SK-N-SH treated with all-trans-retinoic acid at 6 μM for 48 hours (cell line): ENCODE data around the gene SPEN.

Source experiments
- ATAC-seq: fragments of 200-7000 bp; cut with Tn5 transposase; 3 replicates; pipeline ENCODE4 v1.9.1; 2020; ENCODE audit warnings: mild to moderate bottlenecking, moderate library complexity
- ARNTL ChIP-seq: fragments of 450-650 bp; formaldehyde crosslinking; IDR thresholded peaks from 2 replicates; pipeline ENCODE4 v1.5.0; 2020; ENCODE audit warnings: low read depth, mild to moderate bottlenecking, moderate library complexity, borderline replicate concordance
- BACH2 ChIP-seq: fragments of 250-450 bp; sonication (Bioruptor Pico); IDR thresholded peaks from 2 replicates; pipeline ENCODE4 v1.9.0; 2021; ENCODE audit warnings: mild to moderate bottlenecking, borderline replicate concordance
- CREB5 ChIP-seq: fragments of 250-450 bp; sonication (Bioruptor Pico); IDR thresholded peaks from 2 replicates; pipeline ENCODE4 v1.5.1; 2020; ENCODE audit warnings: low read depth, mild to moderate bottlenecking, moderate library complexity
- CSDC2 ChIP-seq: fragments of 250-450 bp; sonication (Bioruptor Pico); IDR thresholded peaks from 2 replicates; pipeline ENCODE4 v1.5.0; 2020; ENCODE audit warnings: mild to moderate bottlenecking, moderate library complexity
- CSRNP3 ChIP-seq: fragments of 250-450 bp; sonication (Bioruptor Pico); IDR thresholded peaks from 2 replicates; pipeline ENCODE4 v1.5.1; 2021; ENCODE audit warnings: mild to moderate bottlenecking, moderate library complexity
- ESRRG ChIP-seq: fragments of 250-450 bp; sonication (Bioruptor Pico); IDR thresholded peaks from 2 replicates; pipeline ENCODE4 v1.6.1; 2021; ENCODE audit warnings: mild to moderate bottlenecking
- GLIS3 ChIP-seq: fragments of 250-450 bp; sonication (Bioruptor Pico); IDR thresholded peaks from 2 replicates; pipeline ENCODE4 v1.5.0; 2020; ENCODE audit warnings: mild to moderate bottlenecking, moderate library complexity
- OSR1 ChIP-seq: fragments of 250-450 bp; sonication (Bioruptor Pico); IDR thresholded peaks from 2 replicates; pipeline ENCODE4 v1.8.0; 2022; ENCODE audit warnings: moderate library complexity, mild to moderate bottlenecking, inconsistent platforms
- SNAI2 ChIP-seq: fragments of 250-450 bp; sonication (Bioruptor Pico); IDR thresholded peaks from 2 replicates; pipeline ENCODE4 v1.5.0; 2020; ENCODE audit warnings: mild to moderate bottlenecking, moderate library complexity
- TCF4 ChIP-seq: fragments of 250-450 bp; sonication (Bioruptor Pico); IDR thresholded peaks from 2 replicates; pipeline ENCODE4 v1.8.0; 2021; ENCODE audit warnings: mild to moderate bottlenecking, moderate library complexity, borderline replicate concordance
- TOX ChIP-seq: fragments of 250-450 bp; sonication (Bioruptor Pico); IDR thresholded peaks from 2 replicates; pipeline ENCODE4 v1.8.0; 2021; ENCODE audit warnings: mild to moderate bottlenecking, moderate library complexity, borderline replicate concordance
- ZC3H10 ChIP-seq: fragments of 250-450 bp; sonication (Bioruptor Pico); IDR thresholded peaks from 2 replicates; pipeline ENCODE4 v1.5.1; 2021; ENCODE audit warnings: mild to moderate bottlenecking, moderate library complexity
- ZFP30 ChIP-seq: fragments of 450-650 bp; formaldehyde crosslinking; IDR thresholded peaks from 2 replicates; pipeline ENCODE4 v1.5.0; 2022; ENCODE audit warnings: mild to moderate bottlenecking, moderate library complexity
- ZNF565 ChIP-seq: fragments of 450-650 bp; formaldehyde crosslinking; conservative IDR thresholded peaks from 2 replicates; pipeline ENCODE4 v1.5.0; 2020; ENCODE audit warnings: low read depth, mild to moderate bottlenecking, moderate library complexity
- ZNF70 ChIP-seq: fragments of 450-650 bp; formaldehyde crosslinking; IDR thresholded peaks from 2 replicates; pipeline ENCODE4 v1.5.0; 2020; ENCODE audit warnings: mild to moderate bottlenecking, moderate library complexity
- ZNF8 ChIP-seq: fragments of 450-650 bp; formaldehyde crosslinking; IDR thresholded peaks from 2 replicates; pipeline ENCODE4 v1.5.0; 2020; ENCODE audit warnings: mild to moderate bottlenecking, moderate library complexity
- TF ChIP-seq, protein P1 (sequence below): fragments of 250-450 bp; sonication (Bioruptor Pico); IDR thresholded peaks from 2 replicates; pipeline ENCODE4 v1.8.0; 2021; ENCODE audit warnings: low read depth, mild to moderate bottlenecking, moderate library complexity, borderline replicate concordance
- TF ChIP-seq, protein P2 (sequence below): fragments of 250-450 bp; sonication (Bioruptor Pico); IDR thresholded peaks from 2 replicates; pipeline ENCODE4 v1.8.0; 2020; ENCODE audit warnings: mild to moderate bottlenecking, moderate library complexity, borderline replicate concordance
- TF ChIP-seq, protein P3 (sequence below): fragments of 250-450 bp; sonication (Bioruptor Pico); IDR thresholded peaks from 2 replicates; pipeline ENCODE4 v1.5.0; 2020; ENCODE audit warnings: mild to moderate bottlenecking, moderate library complexity

Gene SPEN

DNA sequence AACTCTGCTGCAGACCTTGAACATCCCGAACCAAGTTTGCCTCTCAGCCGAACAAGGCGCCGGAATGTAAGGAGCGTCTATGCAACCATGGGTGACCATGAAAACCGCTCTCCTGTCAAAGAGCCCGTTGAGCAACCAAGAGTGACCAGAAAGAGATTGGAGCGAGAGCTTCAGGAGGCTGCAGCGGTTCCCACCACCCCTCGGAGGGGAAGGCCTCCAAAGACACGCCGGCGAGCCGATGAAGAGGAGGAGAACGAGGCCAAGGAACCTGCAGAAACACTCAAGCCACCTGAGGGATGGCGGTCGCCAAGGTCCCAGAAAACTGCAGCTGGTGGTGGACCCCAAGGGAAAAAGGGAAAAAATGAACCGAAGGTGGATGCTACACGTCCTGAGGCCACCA is 84.4 kb downstream of the SPEN start (continued):
- TF ChIP-seq, protein P1, sequence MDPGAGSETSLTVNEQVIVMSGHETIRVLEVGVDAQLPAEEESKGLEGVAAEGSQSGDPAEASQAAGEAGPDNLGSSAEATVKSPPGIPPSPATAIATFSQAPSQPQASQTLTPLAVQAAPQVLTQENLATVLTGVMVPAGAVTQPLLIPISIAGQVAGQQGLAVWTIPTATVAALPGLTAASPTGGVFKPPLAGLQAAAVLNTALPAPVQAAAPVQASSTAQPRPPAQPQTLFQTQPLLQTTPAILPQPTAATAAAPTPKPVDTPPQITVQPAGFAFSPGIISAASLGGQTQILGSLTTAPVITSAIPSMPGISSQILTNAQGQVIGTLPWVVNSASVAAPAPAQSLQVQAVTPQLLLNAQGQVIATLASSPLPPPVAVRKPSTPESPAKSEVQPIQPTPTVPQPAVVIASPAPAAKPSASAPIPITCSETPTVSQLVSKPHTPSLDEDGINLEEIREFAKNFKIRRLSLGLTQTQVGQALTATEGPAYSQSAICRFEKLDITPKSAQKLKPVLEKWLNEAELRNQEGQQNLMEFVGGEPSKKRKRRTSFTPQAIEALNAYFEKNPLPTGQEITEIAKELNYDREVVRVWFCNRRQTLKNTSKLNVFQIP (CRISPR knock-in tag) = no peak

- TF ChIP-seq ZNF8 (CRISPR knock-in tag) (no peak), CREB5 (CRISPR knock-in tag) (no peak), ESRRG (CRISPR knock-in tag) (no peak), GLIS3 (no peak), ARNTL (CRISPR knock-in tag) (no peak), TOX (CRISPR knock-in tag) (no peak), ZFP30 (CRISPR knock-in tag) (no peak), CSDC2 (no peak), TCF4 (CRISPR knock-in tag) (no peak), CSRNP3 (CRISPR knock-in tag) (no peak), ZNF70 (CRISPR knock-in tag) (no peak), OSR1 (CRISPR knock-in tag) (no peak)
- TF ChIP-seq, protein P1 (CRISPR knock-in tag) = no peak
- TF ChIP-seq, protein P2, sequence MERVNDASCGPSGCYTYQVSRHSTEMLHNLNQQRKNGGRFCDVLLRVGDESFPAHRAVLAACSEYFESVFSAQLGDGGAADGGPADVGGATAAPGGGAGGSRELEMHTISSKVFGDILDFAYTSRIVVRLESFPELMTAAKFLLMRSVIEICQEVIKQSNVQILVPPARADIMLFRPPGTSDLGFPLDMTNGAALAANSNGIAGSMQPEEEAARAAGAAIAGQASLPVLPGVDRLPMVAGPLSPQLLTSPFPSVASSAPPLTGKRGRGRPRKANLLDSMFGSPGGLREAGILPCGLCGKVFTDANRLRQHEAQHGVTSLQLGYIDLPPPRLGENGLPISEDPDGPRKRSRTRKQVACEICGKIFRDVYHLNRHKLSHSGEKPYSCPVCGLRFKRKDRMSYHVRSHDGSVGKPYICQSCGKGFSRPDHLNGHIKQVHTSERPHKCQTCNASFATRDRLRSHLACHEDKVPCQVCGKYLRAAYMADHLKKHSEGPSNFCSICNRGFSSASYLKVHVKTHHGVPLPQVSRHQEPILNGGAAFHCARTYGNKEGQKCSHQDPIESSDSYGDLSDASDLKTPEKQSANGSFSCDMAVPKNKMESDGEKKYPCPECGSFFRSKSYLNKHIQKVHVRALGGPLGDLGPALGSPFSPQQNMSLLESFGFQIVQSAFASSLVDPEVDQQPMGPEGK (CRISPR knock-in tag) = no peak
- no peak for ATAC-seq
These were observed 85.1 kb downstream of the SPEN start for GRCh38 chr1:15932612-15933011.

DNA sequence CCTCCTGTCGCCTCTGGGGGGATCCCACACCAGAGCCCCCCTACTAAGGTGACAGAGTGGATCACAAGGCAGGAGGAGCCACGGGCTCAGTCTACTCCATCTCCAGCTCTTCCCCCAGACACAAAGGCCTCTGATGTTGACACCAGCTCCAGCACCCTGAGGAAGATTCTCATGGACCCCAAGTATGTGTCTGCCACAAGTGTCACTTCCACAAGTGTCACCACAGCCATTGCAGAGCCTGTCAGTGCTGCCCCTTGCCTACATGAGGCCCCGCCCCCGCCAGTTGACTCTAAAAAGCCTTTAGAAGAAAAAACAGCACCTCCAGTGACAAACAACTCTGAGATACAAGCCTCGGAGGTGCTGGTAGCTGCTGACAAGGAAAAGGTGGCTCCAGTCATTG is 86.2 kb downstream of the SPEN start:
- ATAC-seq = no peak
- TF ChIP-seq SNAI2 (CRISPR knock-in tag) (no peak), ESRRG (CRISPR knock-in tag) (no peak), ZNF70 (CRISPR knock-in tag) (no peak), ZC3H10 (CRISPR knock-in tag) (no peak), CREB5 (CRISPR knock-in tag) (no peak), BACH2 (CRISPR knock-in tag) (no peak), ZNF565 (CRISPR knock-in tag) (no peak), ZNF8 (CRISPR knock-in tag) (no peak), TOX (CRISPR knock-in tag) (no peak), ARNTL (CRISPR knock-in tag) (no peak)
- TF ChIP-seq, protein P3, sequence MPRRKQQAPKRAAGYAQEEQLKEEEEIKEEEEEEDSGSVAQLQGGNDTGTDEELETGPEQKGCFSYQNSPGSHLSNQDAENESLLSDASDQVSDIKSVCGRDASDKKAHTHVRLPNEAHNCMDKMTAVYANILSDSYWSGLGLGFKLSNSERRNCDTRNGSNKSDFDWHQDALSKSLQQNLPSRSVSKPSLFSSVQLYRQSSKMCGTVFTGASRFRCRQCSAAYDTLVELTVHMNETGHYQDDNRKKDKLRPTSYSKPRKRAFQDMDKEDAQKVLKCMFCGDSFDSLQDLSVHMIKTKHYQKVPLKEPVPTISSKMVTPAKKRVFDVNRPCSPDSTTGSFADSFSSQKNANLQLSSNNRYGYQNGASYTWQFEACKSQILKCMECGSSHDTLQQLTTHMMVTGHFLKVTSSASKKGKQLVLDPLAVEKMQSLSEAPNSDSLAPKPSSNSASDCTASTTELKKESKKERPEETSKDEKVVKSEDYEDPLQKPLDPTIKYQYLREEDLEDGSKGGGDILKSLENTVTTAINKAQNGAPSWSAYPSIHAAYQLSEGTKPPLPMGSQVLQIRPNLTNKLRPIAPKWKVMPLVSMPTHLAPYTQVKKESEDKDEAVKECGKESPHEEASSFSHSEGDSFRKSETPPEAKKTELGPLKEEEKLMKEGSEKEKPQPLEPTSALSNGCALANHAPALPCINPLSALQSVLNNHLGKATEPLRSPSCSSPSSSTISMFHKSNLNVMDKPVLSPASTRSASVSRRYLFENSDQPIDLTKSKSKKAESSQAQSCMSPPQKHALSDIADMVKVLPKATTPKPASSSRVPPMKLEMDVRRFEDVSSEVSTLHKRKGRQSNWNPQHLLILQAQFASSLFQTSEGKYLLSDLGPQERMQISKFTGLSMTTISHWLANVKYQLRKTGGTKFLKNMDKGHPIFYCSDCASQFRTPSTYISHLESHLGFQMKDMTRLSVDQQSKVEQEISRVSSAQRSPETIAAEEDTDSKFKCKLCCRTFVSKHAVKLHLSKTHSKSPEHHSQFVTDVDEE (CRISPR knock-in tag) = no peak
- TF ChIP-seq, protein P2 (CRISPR knock-in tag) = no peak
- TF ChIP-seq, protein P1 (CRISPR knock-in tag) = no peak
